Testis (tissue), 5 donors: Measurements from ENCODE around the gene RMND5A. TPM values are rescaled to one million over a fixed set of nuclear protein-coding genes. Genes with fewer than 3 reads are reported as not detected.
"Not testable (repeated sequence)": the region's sequence is repeated elsewhere in the genome, so short reads cannot be mapped to it uniquely, and the experiment has no call there.

Source experiments
- DNase-seq: peaks from one replicate; pipeline ENCODE4 v3.0.0-alpha.2; 2019
- H3K27ac ChIP-seq, 2 donors: fragments of 200-600 bp; sonication (generic); one replicate each; pipeline ENCODE4 v1.5.1; 2019
- H3K27me3 ChIP-seq: fragments of 200-600 bp; sonication (generic); one replicate; pipeline ENCODE4 v1.5.1; 2019
- H3K36me3 ChIP-seq: fragments of 200-600 bp; sonication (generic); one replicate; pipeline ENCODE4 v1.5.1; 2017; ENCODE audit warnings: low read depth; ENCODE audit errors: missing control alignments
- H3K4me1 ChIP-seq: fragments of 200-600 bp; sonication (generic); one replicate; pipeline ENCODE4 v1.5.1; 2019
- H3K4me3 ChIP-seq, 2 donors: fragments of 200-600 bp; sonication (generic); one replicate each; pipeline ENCODE4 v1.5.1; 2017 to 2019
- H3K9me3 ChIP-seq: fragments of 200-600 bp; sonication (generic); one replicate; pipeline ENCODE4 v1.5.1; 2017
- POLR2A ChIP-seq: fragments of 450-650 bp; IDR thresholded peaks from one replicate; pipeline ENCODE4 v1.6.1; 2017; ENCODE audit warnings: antibody characterized with exemption, mild to moderate bottlenecking, moderate library complexity
- WGBS, 2 donors: methylation state at CpG; one replicate each; pipeline ENCODE4 v1.1.5; 2018; 5-methylcytosine and 5-hydroxymethylcytosine counted together
- intact Hi-C: fragments of 100-400 bp; cut with DNase I; formaldehyde crosslinking; loops from one replicate; pipeline ENCODE4 v1.15.1; 2023; ENCODE audit warnings: low total_unique reads
- long read RNA-seq, 2 donors: transcript quantifications; one replicate each; lab custom pipeline, GENCODE V29; 2026
- polyA plus RNA-seq: library from polyadenylated mRNA; stranded (reverse); fragments of 350-450 nt; fragmentation: Illumina TruSeq; extraction: RNeasy Lipid Tissue Mini Kit (QIAGEN cat#74804); gene quantifications from one replicate; pipeline ENCODE4 v1.2.3, GENCODE V29; 2014; ENCODE audit warnings: low read depth, low replicate concordance; ENCODE audit not compliant: insufficient read depth
- total RNA-seq, 2 donors: library from RNA; depleted of rRNA; stranded (reverse); fragments of >200 nt; gene quantifications; one replicate each; pipeline ENCODE4 v1.2.3, GENCODE V29; 2016
- TF ChIP-seq, protein P1 (sequence below), 3 experiments: fragments of 450-650 bp in 2 of 3; fragments of 200-600 bp in 1 of 3; sonication (generic) in 1 of 3; IDR thresholded peaks; one replicate each; pipeline ENCODE4 v1.5.1; 2016 to 2019; ENCODE audit warnings: antibody characterized with exemption in 3 of 3, mild to moderate bottlenecking in 2 of 3, moderate library complexity in 1 of 3

Gene RMND5A
- 10 to 100 TPM; 31.3 to 31.7 TPM for total RNA-seq
- polyA plus RNA-seq, result 28.4 TPM
- long read RNA-seq, donor 1, full-length matches to known transcripts, result 8 of 13 reads
- long read RNA-seq, donor 1, partial matches to known transcripts, result 5 of 13 reads
- long read RNA-seq, donor 1, other reads (novel, unspliced or antisense), result 0 of 13 reads
- long read RNA-seq, donor 2, full-length matches to known transcripts, result 2 of 2 reads
- long read RNA-seq, donor 2, partial matches to known transcripts, result 0 of 2 reads
- long read RNA-seq, donor 2, other reads (novel, unspliced or antisense), result 0 of 2 reads

DNA sequence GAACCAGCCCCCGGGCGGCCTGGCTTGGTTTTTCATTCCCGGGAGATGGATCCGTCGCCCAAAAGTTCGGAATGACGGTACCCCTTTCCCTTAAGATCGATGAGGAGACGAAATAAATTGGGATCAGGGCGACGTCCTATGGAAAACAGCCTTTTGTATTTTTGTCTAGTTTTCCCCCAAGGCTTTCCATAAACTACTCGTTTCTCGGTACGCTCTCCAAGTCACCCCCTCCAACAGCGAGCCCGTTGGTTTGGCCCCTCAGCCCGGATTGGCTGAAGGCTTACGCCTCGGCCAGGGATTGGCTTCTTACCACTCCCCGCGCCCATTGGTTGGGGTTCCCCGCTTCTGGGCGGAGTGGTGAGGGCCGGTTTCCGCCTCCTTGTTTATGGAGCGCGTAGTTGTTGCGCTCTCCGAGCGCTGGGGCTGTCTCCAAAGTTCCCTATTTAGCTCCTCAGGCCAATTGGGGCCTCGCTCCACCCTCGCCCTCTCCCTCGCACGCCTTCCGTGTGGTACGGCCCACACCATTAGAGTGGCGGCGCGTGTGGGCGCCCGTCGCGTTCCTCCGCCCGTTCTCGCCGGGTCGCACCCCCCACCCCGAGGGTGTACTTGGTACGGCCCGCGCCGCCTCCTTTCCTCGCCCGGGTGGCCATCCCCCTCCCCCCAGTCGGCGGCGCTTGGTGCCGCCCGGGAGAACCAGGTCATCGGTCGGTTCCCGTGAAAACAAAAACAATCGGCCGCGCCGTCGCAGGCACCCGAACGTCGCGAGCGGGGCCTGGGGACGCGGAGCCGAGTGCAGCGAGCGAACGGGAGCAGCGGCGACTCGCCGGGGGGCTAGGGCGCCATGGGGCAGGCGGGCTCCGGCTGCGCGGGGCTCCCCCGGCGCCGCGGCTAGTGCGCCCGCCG, at the start of gene RMND5A:
Gene RMND5A (plus strand): TSS at position 655 of the 903 bp plus-strand sequence. CDS start 377 bp downstream, outside the sequence.
- H3K27me3 ChIP-seq, H3K4me1 ChIP-seq, H3K36me3 ChIP-seq, H3K9me3 ChIP-seq, intact Hi-C loops: not testable (repeated sequence)
- WGBS, 2 donors, result 0% methylated on average over 5 to 62 of the region's 95 CpGs
- Histone ChIP-seq H3K4me3 (peak within 1 kb of the TSS; percentile 68 to 82), H3K27ac (peak within 1 kb of the TSS; percentile 84 to 92)
- DNase-seq, result peak; percentile 92

DNA sequence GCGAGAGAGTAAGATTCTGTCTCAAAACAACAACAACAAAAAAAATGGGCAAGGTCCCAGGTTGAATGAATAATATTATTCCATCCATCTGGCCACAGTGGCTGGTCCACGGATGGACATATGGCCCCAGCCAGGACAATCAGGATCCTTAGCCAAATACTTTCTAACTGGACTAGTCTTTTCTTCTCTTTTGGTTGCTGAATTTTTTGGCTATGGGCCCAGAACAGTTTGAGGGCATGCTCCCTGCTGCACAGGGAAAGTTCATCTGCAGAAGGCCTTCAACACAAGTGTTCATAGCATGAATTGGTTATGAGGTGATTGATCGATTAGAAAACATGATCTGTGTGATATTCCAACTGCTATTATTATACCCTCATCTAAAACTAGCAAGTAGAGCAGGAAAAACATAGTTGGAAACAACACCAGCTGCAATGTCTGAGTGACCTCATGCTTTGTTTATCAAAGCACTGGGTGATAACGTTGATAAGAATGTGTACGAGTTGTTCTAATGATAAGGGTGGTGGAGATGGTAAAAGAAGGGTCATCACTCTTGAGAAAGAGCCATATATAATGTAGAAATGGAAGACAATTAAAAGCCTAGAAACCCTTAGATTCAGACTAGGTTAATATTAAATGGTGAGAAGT, 48.6 kb upstream of the RMND5A start:
- H3K27ac ChIP-seq, result peak overlapping the region in 1 of 2 donors; percentile 59
- intact Hi-C loops, result no loop called here
- 34 to 45% methylated on average over 5 of the region's 5 CpGs for WGBS, 2 donors

GRCh38 chr2:86672027-86672545, 48.0 kb upstream of the RMND5A start:
- no peak overlapping the region for H3K27ac ChIP-seq
- 78 to 93% methylated on average over 3 of the region's 3 CpGs for WGBS, 2 donors
- H3K36me3 ChIP-seq, result no peaks in the 10 kb centered on the region
- DNase-seq, result no peak
- H3K9me3 ChIP-seq, result no peaks in the 10 kb centered on the region
- no peak for TF ChIP-seq POLR2A
- TF ChIP-seq, protein P1, sequence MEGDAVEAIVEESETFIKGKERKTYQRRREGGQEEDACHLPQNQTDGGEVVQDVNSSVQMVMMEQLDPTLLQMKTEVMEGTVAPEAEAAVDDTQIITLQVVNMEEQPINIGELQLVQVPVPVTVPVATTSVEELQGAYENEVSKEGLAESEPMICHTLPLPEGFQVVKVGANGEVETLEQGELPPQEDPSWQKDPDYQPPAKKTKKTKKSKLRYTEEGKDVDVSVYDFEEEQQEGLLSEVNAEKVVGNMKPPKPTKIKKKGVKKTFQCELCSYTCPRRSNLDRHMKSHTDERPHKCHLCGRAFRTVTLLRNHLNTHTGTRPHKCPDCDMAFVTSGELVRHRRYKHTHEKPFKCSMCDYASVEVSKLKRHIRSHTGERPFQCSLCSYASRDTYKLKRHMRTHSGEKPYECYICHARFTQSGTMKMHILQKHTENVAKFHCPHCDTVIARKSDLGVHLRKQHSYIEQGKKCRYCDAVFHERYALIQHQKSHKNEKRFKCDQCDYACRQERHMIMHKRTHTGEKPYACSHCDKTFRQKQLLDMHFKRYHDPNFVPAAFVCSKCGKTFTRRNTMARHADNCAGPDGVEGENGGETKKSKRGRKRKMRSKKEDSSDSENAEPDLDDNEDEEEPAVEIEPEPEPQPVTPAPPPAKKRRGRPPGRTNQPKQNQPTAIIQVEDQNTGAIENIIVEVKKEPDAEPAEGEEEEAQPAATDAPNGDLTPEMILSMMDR (IDR thresholded peaks at IDR 0.05), result no peak
- no peaks in the 10 kb centered on the region for H3K27me3 ChIP-seq
- H3K4me3 ChIP-seq, result no peak overlapping the region
- peaks cover 12% of the 10 kb centered on the region for H3K4me1 ChIP-seq
- intact Hi-C loops, result no loop called here

More for the DNA sequence above, 48.6 kb upstream of the RMND5A start:
- Histone ChIP-seq H3K36me3 (no peaks in the 10 kb centered on the region), H3K4me1 (peaks cover 12% of the 10 kb centered on the region), H3K4me3 (no peak overlapping the region), H3K27me3 (no peaks in the 10 kb centered on the region), H3K9me3 (no peaks in the 10 kb centered on the region)
- no peak for TF ChIP-seq POLR2A
- TF ChIP-seq, protein P1 (IDR thresholded peaks at IDR 0.05), result no peak
- DNase-seq, result peak; percentile 26

- Histone ChIP-seq H3K36me3 (no peaks in the 10 kb centered on the region), H3K27me3 (no peaks in the 10 kb centered on the region), H3K4me3 (no peak overlapping the region), H3K27ac (no peak overlapping the region), H3K9me3 (no peaks in the 10 kb centered on the region), H3K4me1 (peaks cover 12% of the 10 kb centered on the region)
- intact Hi-C loops, result no loop called here
- DNase-seq, result no peak
- whole genome bisulfite sequencing, 2 donors, result 86 to 91% methylated on average over 1 of the region's 1 CpG
- TF ChIP-seq POLR2A, result no peak
- TF ChIP-seq, protein P1 (IDR thresholded peaks at IDR 0.05), result no peak
Observed at GRCh38 chr2:86673011-86673410, 47.1 kb upstream of the RMND5A start.
